ENCODE measurements around the gene HTT-AS.
A peak's percentile ranks its signal among the peaks of the same experiment; 100 is the strongest.

HTT-AS gene

GRCh38 chr4:3074078-3074845 is at the start of gene HTT-AS, which contains the start of gene HTT:
TSS of gene HTT-AS (minus strand) at chr4:3074538.
TSS of gene HTT (plus strand) at chr4:3074681. CDS start at chr4:3074826, 145 bp downstream.
- Histone ChIP-seq H3K36me3 (ENCODE audit: control insufficient read depth, insufficient read depth, low read length) (no peaks in the 10 kb centered on the region), H3K27ac (ENCODE audit: low read depth, low read length) (peak within 1 kb of the TSS; percentile 78), H3K9me3 (ENCODE audit: control insufficient read depth, insufficient read depth, low read depth, low read length) (no peaks in the 10 kb centered on the region)

GRCh38 chr4:3123181-3123671 is 48.9 kb upstream of the HTT-AS start:
- Histone ChIP-seq H3K9me3 (ENCODE audit: control insufficient read depth, insufficient read depth, low read depth, low read length) (no peaks in the 10 kb centered on the region), H3K27me3 (ENCODE audit: control insufficient read depth, insufficient read depth, low read length) (no peaks in the 10 kb centered on the region), H3K4me3 (ENCODE audit: low read depth, low read length) (no peak overlapping the region), H3K36me3 (ENCODE audit: control insufficient read depth, insufficient read depth, low read length) (peaks cover 90% of the 10 kb centered on the region), H3K27ac (ENCODE audit: low read depth, low read length) (no peak overlapping the region), H3K9ac (ENCODE audit: low read length) (no peak overlapping the region), H3K4me1 (ENCODE audit: control insufficient read depth, insufficient read depth, low read length) (no peaks in the 10 kb centered on the region)

More at GRCh38 chr4:3074078-3074845, at the start of gene HTT-AS, which contains the start of gene HTT:
- H3K9ac ChIP-seq (ENCODE audit: low read length): peak within 1 kb of the TSS; percentile 89
- peaks cover 4% of the 10 kb centered on the region; the same call in 1 of the 2 replicates for H3K27me3 ChIP-seq (ENCODE audit: control insufficient read depth, insufficient read depth, low read length)
- peaks cover 15% of the 10 kb centered on the region; the same call in 1 of the 2 replicates for H3K4me1 ChIP-seq (ENCODE audit: control insufficient read depth, insufficient read depth, low read length)
- H3K4me3 ChIP-seq (ENCODE audit: low read depth, low read length): peak within 1 kb of the TSS; percentile 100

- H3K27ac ChIP-seq (ENCODE audit: low read depth, low read length): no peak overlapping the region
- no peak overlapping the region for H3K9ac ChIP-seq (ENCODE audit: low read length)
- H3K4me1 ChIP-seq (ENCODE audit: control insufficient read depth, insufficient read depth, low read length): no peaks in the 10 kb centered on the region
- H3K9me3 ChIP-seq (ENCODE audit: control insufficient read depth, insufficient read depth, low read depth, low read length): no peaks in the 10 kb centered on the region
- no peaks in the 10 kb centered on the region for H3K27me3 ChIP-seq (ENCODE audit: control insufficient read depth, insufficient read depth, low read length)
- peaks cover 90% of the 10 kb centered on the region for H3K36me3 ChIP-seq (ENCODE audit: control insufficient read depth, insufficient read depth, low read length)
- H3K4me3 ChIP-seq (ENCODE audit: low read depth, low read length): no peak overlapping the region
These were observed 47.8 kb upstream of the HTT-AS start for GRCh38 chr4:3122081-3122563.

GRCh38 chr4:3121596-3121995 is 47.3 kb upstream of the HTT-AS start:
- H3K4me1 ChIP-seq (ENCODE audit: control insufficient read depth, insufficient read depth, low read length): no peaks in the 10 kb centered on the region
- no peak overlapping the region for H3K4me3 ChIP-seq (ENCODE audit: low read depth, low read length)
- H3K9ac ChIP-seq (ENCODE audit: low read length): no peak overlapping the region
- no peak overlapping the region for H3K27ac ChIP-seq (ENCODE audit: low read depth, low read length)
- H3K27me3 ChIP-seq (ENCODE audit: control insufficient read depth, insufficient read depth, low read length): no peaks in the 10 kb centered on the region
- no peaks in the 10 kb centered on the region for H3K9me3 ChIP-seq (ENCODE audit: control insufficient read depth, insufficient read depth, low read depth, low read length)
- peaks cover 90% of the 10 kb centered on the region for H3K36me3 ChIP-seq (ENCODE audit: control insufficient read depth, insufficient read depth, low read length)

GRCh38 chr4:3121110-3121509 is 46.8 kb upstream of the HTT-AS start:
- Histone ChIP-seq H3K27me3 (ENCODE audit: control insufficient read depth, insufficient read depth, low read length) (no peaks in the 10 kb centered on the region), H3K9ac (ENCODE audit: low read length) (no peak overlapping the region), H3K4me3 (ENCODE audit: low read depth, low read length) (no peak overlapping the region), H3K4me1 (ENCODE audit: control insufficient read depth, insufficient read depth, low read length) (no peaks in the 10 kb centered on the region), H3K9me3 (ENCODE audit: control insufficient read depth, insufficient read depth, low read depth, low read length) (no peaks in the 10 kb centered on the region), H3K36me3 (ENCODE audit: control insufficient read depth, insufficient read depth, low read length) (peaks cover 93% of the 10 kb centered on the region), H3K27ac (ENCODE audit: low read depth, low read length) (no peak overlapping the region)

GRCh38 chr4:3119464-3119863 is 45.1 kb upstream of the HTT-AS start:
- no peaks in the 10 kb centered on the region for H3K4me1 ChIP-seq (ENCODE audit: control insufficient read depth, insufficient read depth, low read length)
- no peaks in the 10 kb centered on the region for H3K27me3 ChIP-seq (ENCODE audit: control insufficient read depth, insufficient read depth, low read length)
- H3K4me3 ChIP-seq (ENCODE audit: low read depth, low read length): no peak overlapping the region
- peaks cover 98% of the 10 kb centered on the region for H3K36me3 ChIP-seq (ENCODE audit: control insufficient read depth, insufficient read depth, low read length)
- no peak overlapping the region for H3K9ac ChIP-seq (ENCODE audit: low read length)
- H3K9me3 ChIP-seq (ENCODE audit: control insufficient read depth, insufficient read depth, low read depth, low read length): no peaks in the 10 kb centered on the region
- H3K27ac ChIP-seq (ENCODE audit: low read depth, low read length): no peak overlapping the region

GRCh38 chr4:3118312-3118711 is 44.0 kb upstream of the HTT-AS start:
- H3K9me3 ChIP-seq (ENCODE audit: control insufficient read depth, insufficient read depth, low read depth, low read length): 0 out of 2 replicates have a peak, but pooled peaks cover 4% of the 10 kb centered on the region
- no peaks in the 10 kb centered on the region for H3K27me3 ChIP-seq (ENCODE audit: control insufficient read depth, insufficient read depth, low read length)
- no peak overlapping the region for H3K9ac ChIP-seq (ENCODE audit: low read length)
- H3K36me3 ChIP-seq (ENCODE audit: control insufficient read depth, insufficient read depth, low read length): peaks cover 98% of the 10 kb centered on the region
- no peaks in the 10 kb centered on the region for H3K4me1 ChIP-seq (ENCODE audit: control insufficient read depth, insufficient read depth, low read length)
- H3K4me3 ChIP-seq (ENCODE audit: low read depth, low read length): no peak overlapping the region
- no peak overlapping the region for H3K27ac ChIP-seq (ENCODE audit: low read depth, low read length)

- H3K36me3 ChIP-seq (ENCODE audit: control insufficient read depth, insufficient read depth, low read length): peaks cover 98% of the 10 kb centered on the region
- no peak overlapping the region for H3K4me3 ChIP-seq (ENCODE audit: low read depth, low read length)
- H3K4me1 ChIP-seq (ENCODE audit: control insufficient read depth, insufficient read depth, low read length): no peaks in the 10 kb centered on the region
These were observed 42.6 kb upstream of the HTT-AS start for GRCh38 chr4:3116955-3117354.

GRCh38 chr4:3115637-3116270 is 41.4 kb upstream of the HTT-AS start:
- Histone ChIP-seq H3K27me3 (ENCODE audit: control insufficient read depth, insufficient read depth, low read length) (no peaks in the 10 kb centered on the region), H3K9ac (ENCODE audit: low read length) (no peak overlapping the region), H3K4me1 (ENCODE audit: control insufficient read depth, insufficient read depth, low read length) (no peaks in the 10 kb centered on the region), H3K9me3 (ENCODE audit: control insufficient read depth, insufficient read depth, low read depth, low read length) (0 out of 2 replicates have a peak, but pooled peaks cover 10% of the 10 kb centered on the region), H3K36me3 (ENCODE audit: control insufficient read depth, insufficient read depth, low read length) (peaks cover 98% of the 10 kb centered on the region), H3K4me3 (ENCODE audit: low read depth, low read length) (no peak overlapping the region), H3K27ac (ENCODE audit: low read depth, low read length) (no peak overlapping the region)

More at GRCh38 chr4:3116955-3117354, 42.6 kb upstream of the HTT-AS start:
- Histone ChIP-seq H3K27me3 (ENCODE audit: control insufficient read depth, insufficient read depth, low read length) (no peaks in the 10 kb centered on the region), H3K9ac (ENCODE audit: low read length) (no peak overlapping the region), H3K27ac (ENCODE audit: low read depth, low read length) (no peak overlapping the region), H3K9me3 (ENCODE audit: control insufficient read depth, insufficient read depth, low read depth, low read length) (0 out of 2 replicates have a peak, but pooled peaks cover 10% of the 10 kb centered on the region)

- no peak overlapping the region for H3K9ac ChIP-seq (ENCODE audit: low read length)
- H3K4me3 ChIP-seq (ENCODE audit: low read depth, low read length): no peak overlapping the region
- 0 out of 2 replicates have a peak, but pooled peaks cover 10% of the 10 kb centered on the region for H3K9me3 ChIP-seq (ENCODE audit: control insufficient read depth, insufficient read depth, low read depth, low read length)
- H3K27ac ChIP-seq (ENCODE audit: low read depth, low read length): no peak overlapping the region
- no peaks in the 10 kb centered on the region for H3K4me1 ChIP-seq (ENCODE audit: control insufficient read depth, insufficient read depth, low read length)
- H3K36me3 ChIP-seq (ENCODE audit: control insufficient read depth, insufficient read depth, low read length): peaks cover 98% of the 10 kb centered on the region
- H3K27me3 ChIP-seq (ENCODE audit: control insufficient read depth, insufficient read depth, low read length): no peaks in the 10 kb centered on the region
These were observed 40.0 kb upstream of the HTT-AS start for GRCh38 chr4:3114377-3114776.
